ENCODE data around the gene SYT3. TPM values are rescaled to one million over a fixed set of nuclear protein-coding genes. Genes with fewer than 3 reads are reported as not detected.

The SYT3 gene
- total and polyA plus RNA-seq, 4 donors, result not detected

DNA sequence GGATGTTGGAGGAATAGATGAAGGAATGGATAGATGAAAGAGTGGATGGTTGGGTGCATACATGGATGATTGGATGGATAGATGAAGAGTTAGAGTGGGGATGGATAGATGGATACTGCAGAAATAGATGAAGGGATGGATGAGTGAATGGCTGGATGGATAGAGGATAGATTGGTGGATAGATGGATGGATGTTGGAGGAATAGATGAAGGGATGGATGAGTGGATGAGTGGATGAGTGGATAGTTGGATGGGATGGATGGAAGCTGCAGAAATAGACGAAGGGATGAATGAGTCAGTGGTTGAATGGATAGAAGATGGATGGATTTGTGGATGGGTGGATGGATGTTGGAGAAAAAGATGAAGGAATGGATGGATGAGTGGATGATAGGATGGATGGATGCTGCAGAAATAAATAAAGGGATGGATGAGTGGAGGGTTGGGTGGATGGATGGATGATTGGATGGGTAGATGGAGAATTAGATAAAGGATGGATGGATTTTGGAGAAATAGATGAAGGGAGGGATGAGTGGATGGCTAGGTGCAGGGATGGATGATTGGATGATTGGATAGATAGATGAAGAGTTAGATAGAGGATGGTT, 4.7 kb upstream of the SYT3 start:
- 23% methylated on average over 1 of the region's 1 CpG for WGBS
- H3K27me3 ChIP-seq (ENCODE audit: control insufficient read depth in 4 of 4, insufficient read depth in 4 of 4, low read length in 3 of 4), result peaks cover 0 to 4% (median 2%) of the 10 kb centered on the region in 4 donors
- no peak for TF ChIP-seq FOXA2 (IDR thresholded peaks at IDR 0.05)

DNA sequence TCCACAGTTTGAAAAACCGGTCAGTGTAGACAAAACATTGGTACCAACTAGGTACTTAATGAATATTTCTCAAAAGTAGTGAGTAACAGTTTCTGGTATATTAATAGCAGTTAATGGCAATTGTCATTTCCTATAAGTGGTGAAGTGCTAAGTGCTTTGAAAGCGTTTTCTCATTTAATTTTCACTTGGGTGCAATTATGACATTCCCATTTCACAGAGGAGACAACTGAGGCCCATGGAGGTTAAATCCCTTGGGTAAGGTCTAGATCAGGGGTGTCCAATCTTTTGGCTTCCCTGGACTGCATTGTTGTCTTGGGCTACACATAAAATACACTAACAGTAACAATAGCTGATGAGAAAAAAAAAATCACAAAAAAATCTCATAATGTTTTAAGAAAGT, 687 bp upstream of the SYT3 start:
- Histone ChIP-seq H3K27me3 (ENCODE audit: control insufficient read depth in 4 of 4, insufficient read depth in 4 of 4, low read length in 3 of 4) (peaks cover 0 to 8% (median 2%) of the 10 kb centered on the region in 4 donors), H3K9ac (ENCODE audit: low read depth in 1 of 2, low read length in 2 of 2) (no peak overlapping the region), H3K4me1 (ENCODE audit: control insufficient read depth in 4 of 4, insufficient read depth in 4 of 4, low read length in 3 of 4) (no peaks in the 10 kb centered on the region), H3K4me3 (ENCODE audit: low read depth in 1 of 3, low read length in 3 of 3) (no peak overlapping the region), H3K36me3 (ENCODE audit: control insufficient read depth in 4 of 4, insufficient read depth in 3 of 4, low read depth in 1 of 4, low read length in 3 of 4) (no peaks in the 10 kb centered on the region), H3K27ac (ENCODE audit: low read depth in 1 of 2, low read length in 2 of 2) (no peak overlapping the region), H3K9me3 (ENCODE audit: control insufficient read depth in 4 of 4, low read length in 3 of 4) (peaks cover 0 to 3% (median 1%) of the 10 kb centered on the region in 4 donors)
- DNase-seq (ENCODE audit: low spot score), result no peak
- 60% methylated on average over 2 of the region's 2 CpGs for WGBS
- no peak for TF ChIP-seq EGR1 (IDR thresholded peaks at IDR 0.05; ENCODE audit: low read depth in 2 of 2)
- TF ChIP-seq YY1 (IDR thresholded peaks at IDR 0.05), result no peak
- no peak for TF ChIP-seq FOXA1 (IDR thresholded peaks at IDR 0.05)
- TF ChIP-seq CTCF (IDR thresholded peaks at IDR 0.05; ENCODE audit: low read depth, low read length, missing input control), result no peak
- no peak for TF ChIP-seq HNF4G (IDR thresholded peaks at IDR 0.05)
- no peak for TF ChIP-seq NR2F2 (IDR thresholded peaks at IDR 0.05)
- TF ChIP-seq RAD21 (IDR thresholded peaks at IDR 0.05), result no peak
- TF ChIP-seq, protein P1, sequence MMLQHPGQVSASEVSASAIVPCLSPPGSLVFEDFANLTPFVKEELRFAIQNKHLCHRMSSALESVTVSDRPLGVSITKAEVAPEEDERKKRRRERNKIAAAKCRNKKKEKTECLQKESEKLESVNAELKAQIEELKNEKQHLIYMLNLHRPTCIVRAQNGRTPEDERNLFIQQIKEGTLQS (IDR thresholded peaks at IDR 0.05), result no peak
- no peak for TF ChIP-seq JUND (IDR thresholded peaks at IDR 0.05)

More for the DNA sequence above, 4.7 kb upstream of the SYT3 start:
- Histone ChIP-seq H3K9me3 (ENCODE audit: control insufficient read depth in 4 of 4, low read length in 3 of 4) (no peaks in the 10 kb centered on the region), H3K9ac (ENCODE audit: low read depth in 1 of 2, low read length in 2 of 2) (no peak overlapping the region), H3K4me1 (ENCODE audit: control insufficient read depth in 4 of 4, insufficient read depth in 4 of 4, low read length in 3 of 4) (no peaks in the 10 kb centered on the region), H3K27ac (ENCODE audit: low read depth in 1 of 2, low read length in 2 of 2) (no peak overlapping the region), H3K4me3 (ENCODE audit: low read depth in 1 of 3, low read length in 3 of 3) (no peak overlapping the region), H3K36me3 (ENCODE audit: control insufficient read depth in 4 of 4, insufficient read depth in 3 of 4, low read depth in 1 of 4, low read length in 3 of 4) (no peaks in the 10 kb centered on the region)
- DNase-seq (ENCODE audit: low spot score), result no peak

- H3K27ac ChIP-seq (ENCODE audit: low read depth in 1 of 2, low read length in 2 of 2), result no peak overlapping the region
- TF ChIP-seq RXRA (IDR thresholded peaks at IDR 0.05) (no peak), FOXA2 (IDR thresholded peaks at IDR 0.05) (no peak), TAF1 (conservative IDR thresholded peaks at IDR 0.05) (no peak)
- TF ChIP-seq, protein P2, sequence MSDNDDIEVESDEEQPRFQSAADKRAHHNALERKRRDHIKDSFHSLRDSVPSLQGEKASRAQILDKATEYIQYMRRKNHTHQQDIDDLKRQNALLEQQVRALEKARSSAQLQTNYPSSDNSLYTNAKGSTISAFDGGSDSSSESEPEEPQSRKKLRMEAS (IDR thresholded peaks at IDR 0.05), result no peak
- no peaks in the 10 kb centered on the region for H3K4me1 ChIP-seq (ENCODE audit: control insufficient read depth in 4 of 4, insufficient read depth in 4 of 4, low read length in 3 of 4)
- peaks cover 3 to 17% (median 10%) of the 10 kb centered on the region in 4 donors for H3K9me3 ChIP-seq (ENCODE audit: control insufficient read depth in 4 of 4, low read length in 3 of 4)
- WGBS, result 40% methylated on average over 10 of the region's 10 CpGs
- H3K36me3 ChIP-seq (ENCODE audit: control insufficient read depth in 4 of 4, insufficient read depth in 3 of 4, low read depth in 1 of 4, low read length in 3 of 4), result no peaks in the 10 kb centered on the region
- H3K27me3 ChIP-seq (ENCODE audit: control insufficient read depth in 4 of 4, insufficient read depth in 4 of 4, low read length in 3 of 4), result peaks cover 0 to 8% (median 2%) of the 10 kb centered on the region in 4 donors
- DNase-seq (ENCODE audit: low spot score), result no peak
- no peak overlapping the region for H3K9ac ChIP-seq (ENCODE audit: low read depth in 1 of 2, low read length in 2 of 2)
- H3K4me3 ChIP-seq (ENCODE audit: low read depth in 1 of 3, low read length in 3 of 3), result no peak overlapping the region
Measured at GRCh38 chr19:50638600-50638999, 1.1 kb downstream of the SYT3 start.
